GM03348 (cell line): ENCODE results near the gene CPEB3.
"Not testable (repeated sequence)": the region's sequence is repeated elsewhere in the genome, so short reads cannot be mapped to it uniquely, and the experiment has no call there.

Experiments
- DNase-seq: peaks from one replicate; pipeline ENCODE4 v3.0.0; 2012; ENCODE audit warnings: low spot score

CPEB3 gene

GRCh38 chr10:92102601-92103213 lies 188.2 kb downstream of the CPEB3 start:
- no peak for DNase-seq

GRCh38 chr10:92094960-92095359 lies 195.9 kb downstream of the CPEB3 start:
- no peak for DNase-seq

GRCh38 chr10:92091965-92092364 lies 198.9 kb downstream of the CPEB3 start:
- no peak for DNase-seq

- peak; percentile 76 for DNase-seq
Measured at GRCh38 chr10:92087750-92088395, 203.0 kb downstream of the CPEB3 start.

- DNase-seq = no peak
Measured at GRCh38 chr10:92082583-92083280, 208.1 kb downstream of the CPEB3 start.

DNA sequence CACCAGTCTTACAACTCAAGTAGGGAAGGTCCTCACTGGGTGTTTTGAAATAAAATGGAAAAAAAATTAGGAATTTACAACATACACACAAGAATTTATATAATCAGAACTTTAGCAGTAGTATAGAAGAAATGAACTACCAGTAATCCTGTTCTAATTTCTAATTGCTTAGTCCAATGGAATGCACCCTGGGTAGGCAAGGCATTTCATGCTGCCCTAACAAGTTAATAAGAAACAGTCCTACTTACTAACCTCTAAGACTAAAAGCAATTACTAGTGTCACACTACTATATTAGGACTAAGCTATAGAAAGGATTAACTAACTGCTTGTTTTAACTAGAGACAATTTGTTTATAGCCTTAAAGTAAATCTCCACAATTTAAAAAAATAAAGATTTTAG lies 209.2 kb downstream of the CPEB3 start:
- DNase-seq = peak; percentile 41

GRCh38 chr10:92080244-92080643 lies 210.6 kb downstream of the CPEB3 start:
- no peak for DNase-seq

- no peak for DNase-seq
Measured at GRCh38 chr10:92079003-92079402, 211.9 kb downstream of the CPEB3 start.

- no peak for DNase-seq
Measured at GRCh38 chr10:92076722-92077121, 214.2 kb downstream of the CPEB3 start.

DNA sequence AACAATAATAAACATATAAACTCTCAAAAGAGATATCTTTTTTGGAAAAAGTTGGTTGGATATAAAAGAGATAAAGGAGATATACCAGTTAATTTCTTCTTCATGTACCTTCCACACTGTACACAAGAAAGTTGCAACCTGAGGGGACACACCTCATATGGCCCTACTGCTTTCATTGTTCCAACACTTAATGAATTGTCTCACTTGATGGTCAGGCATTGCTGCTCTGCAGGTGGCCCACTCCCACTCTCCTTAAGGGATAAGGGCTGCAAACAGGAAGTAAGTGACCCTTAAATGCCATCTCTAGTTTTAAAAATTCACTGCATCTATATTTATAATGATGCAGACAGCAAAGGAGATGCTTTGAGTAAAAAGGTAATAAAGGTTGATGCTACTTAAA lies 215.0 kb downstream of the CPEB3 start:
- DNase-seq = no peak

DNA sequence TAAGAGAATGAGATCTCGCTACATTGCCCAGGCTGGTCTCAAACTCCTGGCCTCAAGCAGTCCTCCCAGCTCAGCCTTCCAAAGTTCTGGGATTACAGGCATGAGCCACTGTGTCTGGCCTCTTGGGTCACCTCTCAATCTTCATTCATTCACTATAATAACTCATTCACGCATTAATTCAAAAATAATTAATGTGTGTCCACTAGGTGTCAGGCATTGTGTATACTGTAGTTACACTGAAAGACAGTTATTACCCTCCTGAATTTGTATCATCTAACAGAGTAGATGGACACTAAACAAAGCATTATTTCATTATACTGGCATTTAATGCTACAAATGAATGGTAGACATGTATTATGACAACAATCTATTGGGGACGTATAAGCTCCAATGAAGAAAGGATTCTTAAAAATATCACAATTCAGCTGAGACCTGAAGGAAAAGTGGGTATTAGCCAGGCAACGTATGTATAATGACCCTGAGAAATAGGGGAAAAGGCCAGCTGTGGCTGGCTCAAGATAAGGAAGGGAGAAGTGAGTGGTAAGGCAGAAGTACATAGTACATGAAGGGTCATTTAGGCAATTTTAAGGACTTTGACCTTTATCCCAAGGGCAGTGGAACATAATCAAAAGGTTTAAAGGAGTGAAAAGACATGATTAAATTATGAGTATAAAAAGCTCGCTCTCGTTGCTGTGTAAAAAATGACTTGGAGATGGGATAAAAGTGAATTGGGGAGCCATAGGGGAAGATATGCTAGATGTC lies 216.6 kb downstream of the CPEB3 start:
- peak; percentile 17 for DNase-seq

DNA sequence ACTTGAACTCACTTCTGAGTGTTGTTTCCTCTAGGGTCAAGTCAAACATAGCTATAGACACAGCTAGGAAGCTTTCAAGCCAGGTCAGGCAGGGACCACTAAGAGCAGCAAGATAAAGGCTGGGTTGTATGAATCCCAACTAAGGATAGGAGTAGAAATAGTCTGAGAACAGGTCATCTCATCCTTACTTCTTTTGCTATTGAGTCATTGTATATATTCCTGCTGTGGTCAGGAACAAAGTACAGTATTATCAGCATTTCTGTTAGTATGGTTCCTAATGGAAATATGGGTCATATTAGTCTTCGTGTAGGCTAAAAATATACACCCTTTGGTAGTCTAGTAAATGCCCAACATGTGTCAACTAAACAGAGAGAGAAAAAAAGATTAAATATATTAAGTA lies 222.0 kb downstream of the CPEB3 start:
- DNase-seq = no peak

GRCh38 chr10:92066386-92066785 lies 224.5 kb downstream of the CPEB3 start:
- no peak for DNase-seq

DNA sequence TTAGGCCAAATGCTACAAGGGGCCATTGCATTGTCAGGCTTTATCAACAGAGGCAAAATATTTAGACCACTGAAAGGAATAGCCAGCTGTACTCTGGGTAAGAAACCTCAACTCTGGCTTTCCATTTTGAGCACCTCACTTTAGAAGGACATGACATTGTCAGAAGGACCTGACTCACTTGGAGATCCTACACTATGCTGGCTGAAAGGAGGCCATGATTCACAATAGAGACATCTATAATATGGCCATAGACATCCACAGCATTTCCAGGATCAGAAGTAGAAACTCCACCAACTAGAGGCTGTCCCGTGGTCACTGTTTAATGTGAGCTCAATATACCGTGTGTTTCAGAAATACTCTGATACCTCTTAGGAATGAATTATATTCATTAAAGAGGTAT lies 226.4 kb downstream of the CPEB3 start:
- DNase-seq = no peak

- DNase-seq = no peak
Measured at GRCh38 chr10:92062273-92062672, 228.6 kb downstream of the CPEB3 start.

- no peak for DNase-seq
Measured at GRCh38 chr10:92054807-92055206, 236.1 kb downstream of the CPEB3 start.

- DNase-seq = no peak
Measured at GRCh38 chr10:92052741-92053140, 238.1 kb downstream of the CPEB3 start.

GRCh38 chr10:92052088-92052487 lies 238.8 kb downstream of the CPEB3 start:
- no peak for DNase-seq

- DNase-seq = peak; percentile 20
Measured at GRCh38 chr10:92047215-92047614, 243.7 kb downstream of the CPEB3 start.

DNA sequence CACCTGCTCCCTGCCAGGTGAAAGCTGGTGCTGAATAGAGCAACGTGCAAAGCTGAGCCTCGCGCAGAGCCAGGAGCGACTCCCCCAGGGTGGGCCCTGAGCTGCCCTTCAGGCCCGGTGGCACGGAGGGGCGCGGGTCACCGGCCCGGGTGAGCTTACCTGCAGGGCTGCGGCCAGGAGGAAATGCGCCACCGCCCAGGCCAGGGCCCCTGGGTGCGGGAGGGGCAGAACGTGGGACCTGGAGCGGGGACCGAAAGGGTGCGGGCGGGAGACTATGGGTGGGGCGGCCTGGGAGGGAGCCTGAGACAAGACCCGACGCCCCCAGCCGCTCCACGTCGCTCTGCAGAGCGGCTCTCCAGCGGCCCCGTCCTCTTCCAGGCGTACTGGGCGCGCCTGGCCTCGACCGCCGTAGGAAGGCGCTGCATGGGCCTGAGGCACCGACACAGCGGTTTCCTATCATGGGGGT lies 245.2 kb downstream of the CPEB3 start:
- DNase-seq = no peak

DNA sequence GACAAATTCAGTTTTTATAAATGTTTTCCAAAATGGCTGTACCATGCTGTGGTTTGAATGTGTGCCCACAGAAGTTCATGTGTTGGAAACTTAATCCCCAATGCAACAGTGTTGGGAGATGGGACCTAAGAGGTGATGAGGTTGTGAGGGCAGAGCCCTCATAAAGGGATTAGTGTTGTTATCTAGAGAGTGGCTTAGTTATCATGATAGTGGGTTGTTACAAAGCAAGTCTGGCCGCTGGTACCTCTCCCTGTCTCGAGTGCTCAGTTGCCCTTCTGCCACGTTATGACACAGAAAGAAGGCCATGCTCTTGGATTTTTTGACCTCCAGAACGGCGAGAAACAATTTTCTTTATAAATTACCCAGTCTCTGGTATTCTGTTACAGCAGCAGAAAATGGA lies 248.3 kb downstream of the CPEB3 start:
- no peak for DNase-seq

DNA sequence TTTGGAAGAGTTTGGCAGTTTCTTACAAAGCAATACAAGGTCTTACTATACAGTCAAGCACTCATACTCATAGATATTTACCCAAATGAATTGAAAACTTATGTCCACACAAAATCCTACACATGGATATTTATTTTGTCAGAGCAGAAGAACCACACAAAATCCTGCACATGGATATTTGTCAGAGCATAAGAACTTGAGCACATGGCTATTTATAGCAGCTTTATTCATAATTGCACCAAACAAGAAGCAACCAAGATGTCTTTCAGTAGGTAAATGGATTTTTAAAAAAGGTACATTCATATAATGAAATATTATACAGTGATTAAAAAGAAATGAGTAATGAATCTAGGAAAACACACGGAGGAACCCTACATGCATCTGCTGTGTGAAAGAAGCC lies 251.9 kb downstream of the CPEB3 start:
- DNase-seq = no peak

GRCh38 chr10:92033070-92033469 lies 257.8 kb downstream of the CPEB3 start:
- not testable (repeated sequence) for DNase-seq
